Right ventricle myocardium inferior (tissue), 1 donor: ENCODE results near the gene RASA1. TPM values are rescaled to one million over a fixed set of nuclear protein-coding genes. Genes with fewer than 3 reads are reported as not detected.

Source experiments
- ATAC-seq: fragments of 200-7000 bp; cut with Tn5 transposase; one replicate; pipeline ENCODE4 v1.9.1; 2020; ENCODE audit warnings: mild to moderate bottlenecking, moderate library complexity
- DNase-seq: peaks from one replicate; pipeline ENCODE4 v3.0.0; 2021; ENCODE audit errors: missing footprints
- intact Hi-C: fragments of 100-400 bp; cut with DNase I; formaldehyde crosslinking; loops from one replicate; pipeline ENCODE4 v1.11.0; 2022
- total RNA-seq: library from RNA; stranded (reverse); fragmentation: NEBNext Ultra II Directional; extraction: Animal tissue kit (Norgen Biotek cat#: 25700); gene quantifications from one replicate; pipeline ENCODE4 v1.2.1, GENCODE V29; 2021
- donor health status: DM: no; HTN: yes; CAD: no; lungs with severe emphysema.

The RASA1 gene
- total RNA-seq, 1 donor from 2014 or later: 19.8 TPM

DNA sequence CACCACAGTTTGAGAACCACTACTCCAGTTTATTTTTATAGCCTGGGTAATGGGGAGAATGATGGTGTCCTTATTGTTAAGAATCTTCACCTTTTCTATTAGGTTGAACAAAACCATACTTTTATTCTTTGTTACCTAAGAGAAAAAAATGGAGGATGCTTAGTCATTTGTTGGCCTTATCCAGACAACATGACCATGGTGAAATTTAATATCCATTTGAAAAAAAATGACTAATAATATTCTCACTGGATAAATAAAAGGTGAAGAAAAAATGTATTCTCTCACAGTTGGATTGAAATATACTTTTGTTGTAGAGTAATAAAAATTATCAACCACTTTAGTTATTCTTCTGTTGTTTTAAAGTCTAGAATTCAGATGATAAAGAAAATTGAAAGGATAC lies 150.8 kb downstream of the RASA1 start:
- no peak for DNase-seq
- intact Hi-C loops: loop anchor here (10.0 kb wide), 1 partner anchor 1266 kb away; no protein-coding TSS in a partner anchor
- ATAC-seq: no peak

DNA sequence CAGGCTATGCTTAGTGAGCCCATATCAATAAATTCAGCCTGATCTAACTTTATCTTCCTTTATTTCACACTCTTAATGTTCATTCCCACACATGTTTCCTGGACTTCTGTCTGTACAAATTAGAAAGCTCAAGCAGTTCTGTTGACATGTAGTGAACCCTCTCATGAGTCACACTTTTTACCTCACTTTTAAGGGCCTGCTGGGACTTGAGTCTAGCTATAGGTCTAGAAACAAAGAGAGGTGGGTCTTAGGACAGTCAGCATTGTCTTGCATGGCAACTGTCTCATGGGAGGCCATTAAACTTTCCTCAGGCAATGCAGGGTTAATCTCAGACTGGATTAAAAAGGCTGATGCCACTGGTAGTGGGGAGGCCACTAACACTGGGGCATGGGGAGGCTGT lies 153.6 kb downstream of the RASA1 start:
- intact Hi-C loops: no loop called here
- DNase-seq (no peak), ATAC-seq (no peak)

DNA sequence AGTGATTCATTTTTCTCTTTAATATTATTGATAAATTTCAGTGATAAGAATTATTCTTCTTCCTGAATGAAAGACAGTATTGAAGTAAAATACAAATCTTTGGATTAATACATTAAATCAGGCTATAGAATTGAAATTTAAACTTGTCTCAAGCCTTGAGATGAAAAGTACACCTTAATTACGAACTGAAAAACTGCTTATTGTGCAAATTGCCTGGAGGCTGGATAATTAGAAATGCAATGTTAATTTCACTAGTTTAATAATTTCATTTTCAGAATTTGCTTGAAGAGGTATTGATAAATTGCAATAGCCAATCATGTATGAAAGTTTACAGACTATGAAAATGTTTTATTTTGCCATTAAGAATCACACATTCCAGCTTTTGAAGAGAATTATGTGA lies 156.1 kb downstream of the RASA1 start:
- ATAC-seq: no peak
- no peak for DNase-seq
- intact Hi-C loops: no loop called here

DNA sequence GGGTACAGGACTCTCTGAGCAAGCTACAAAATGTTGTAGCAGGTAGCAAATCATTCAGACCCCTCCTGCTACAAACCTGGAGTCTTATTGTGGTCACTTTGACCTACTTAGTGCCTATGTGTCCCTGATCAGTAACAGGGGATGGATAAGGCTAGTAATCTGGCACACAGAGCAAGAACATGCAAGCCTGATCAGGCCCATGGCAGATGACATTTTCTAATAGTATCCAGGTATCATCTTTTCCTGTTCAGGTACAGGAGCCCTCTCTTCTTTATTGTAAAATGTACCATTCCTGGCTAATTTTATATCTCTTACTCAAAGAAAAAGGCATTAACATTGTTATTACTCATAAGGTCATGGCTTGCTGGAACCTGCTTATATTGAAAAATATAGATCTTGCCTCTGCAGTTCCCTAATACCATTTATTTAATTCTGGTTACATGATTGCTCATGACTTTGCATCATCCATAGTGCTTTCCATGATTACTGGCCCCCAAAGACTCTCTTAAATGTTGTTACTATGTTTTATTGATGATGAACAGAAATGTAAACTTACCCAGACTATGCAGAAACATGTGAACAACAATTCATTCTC lies 163.3 kb downstream of the RASA1 start:
- DNase-seq (no peak), ATAC-seq (no peak)
- intact Hi-C loops: no loop called here

DNA sequence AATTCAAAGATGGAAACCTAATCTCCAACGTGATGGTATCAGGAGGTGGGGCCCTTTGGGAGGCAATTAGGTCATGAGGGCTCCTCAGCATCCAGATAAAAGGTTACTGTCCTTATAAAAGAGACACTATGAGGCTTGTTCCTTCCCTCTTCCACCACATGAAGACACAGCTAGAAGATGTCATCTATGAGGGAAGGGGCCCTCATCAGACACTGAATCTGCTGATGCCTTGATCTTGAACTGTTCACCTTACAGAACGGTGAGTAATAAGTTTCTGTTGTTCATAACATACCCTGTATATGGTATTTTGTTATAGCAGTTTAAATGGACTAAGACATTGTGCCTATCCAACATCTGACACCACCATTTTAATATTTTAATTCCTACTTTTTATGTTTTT lies 164.8 kb downstream of the RASA1 start:
- DNase-seq (no peak), ATAC-seq (no peak)
- intact Hi-C loops: no loop called here

DNA sequence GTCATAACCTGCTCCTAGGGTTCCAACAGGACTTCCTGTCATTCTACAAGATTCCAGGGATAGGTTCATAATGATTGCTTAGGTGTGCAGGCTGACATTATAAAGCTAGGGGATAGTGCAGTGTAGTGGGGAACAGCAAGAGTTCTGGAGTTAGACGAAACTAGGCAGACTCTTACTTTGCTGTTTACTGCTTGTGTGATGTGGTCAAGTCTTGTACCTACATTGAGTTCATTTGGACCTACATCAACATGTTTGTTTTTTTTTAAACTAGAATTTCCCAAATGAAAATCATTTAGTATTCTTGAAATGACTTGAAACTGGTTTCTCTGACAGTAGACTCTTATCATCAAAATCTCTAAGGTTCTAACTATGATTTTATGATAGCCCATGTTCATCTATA lies 166.3 kb downstream of the RASA1 start:
- DNase-seq (no peak), ATAC-seq (no peak)
- intact Hi-C loops: no loop called here

DNA sequence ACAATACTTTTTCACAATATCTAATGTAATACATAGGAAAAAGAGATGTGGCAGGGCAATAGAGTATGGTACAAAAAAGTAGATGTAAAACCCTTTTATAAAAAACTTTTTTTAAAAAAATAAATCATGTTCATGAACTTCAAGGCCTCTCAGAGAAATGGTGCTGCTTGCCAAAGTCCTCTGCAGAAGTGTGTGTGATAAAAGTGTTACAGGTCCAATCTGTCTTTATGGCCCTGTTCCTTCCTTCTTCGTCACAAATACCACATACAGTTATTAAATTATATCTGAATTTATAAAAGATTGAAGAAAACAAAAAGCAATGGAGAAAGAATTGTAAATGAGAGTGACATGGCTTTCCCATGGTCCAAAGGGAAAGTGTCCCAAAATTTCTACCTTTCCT lies 166.8 kb downstream of the RASA1 start:
- intact Hi-C loops: no loop called here
- ATAC-seq (no peak), DNase-seq (no peak)

DNA sequence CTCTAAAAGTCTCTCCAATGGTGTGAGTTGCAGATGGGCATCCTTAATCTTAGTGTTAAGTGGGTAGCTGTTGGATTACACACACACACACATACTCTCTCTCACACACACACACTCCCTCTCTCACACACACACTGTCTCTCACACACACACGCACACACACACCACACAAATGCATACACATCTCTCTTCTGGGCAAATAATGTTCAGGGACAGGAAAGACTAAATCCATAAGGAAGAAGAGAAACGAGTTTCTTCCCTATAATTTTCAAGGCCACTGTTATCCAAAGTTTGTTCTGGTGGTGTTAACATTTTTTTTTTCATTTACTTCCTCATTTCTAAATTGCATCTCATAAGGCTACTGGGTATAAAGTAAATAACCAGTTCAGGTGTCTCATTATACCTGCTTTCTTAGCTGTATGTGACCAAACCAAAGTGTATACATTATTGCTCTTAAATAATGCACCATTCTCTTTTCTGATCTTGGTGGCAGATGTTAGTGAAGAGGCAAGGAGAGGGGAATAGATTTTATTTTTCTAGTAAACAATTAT lies 167.5 kb downstream of the RASA1 start:
- DNase-seq (no peak), ATAC-seq (no peak)
- intact Hi-C loops: no loop called here

DNA sequence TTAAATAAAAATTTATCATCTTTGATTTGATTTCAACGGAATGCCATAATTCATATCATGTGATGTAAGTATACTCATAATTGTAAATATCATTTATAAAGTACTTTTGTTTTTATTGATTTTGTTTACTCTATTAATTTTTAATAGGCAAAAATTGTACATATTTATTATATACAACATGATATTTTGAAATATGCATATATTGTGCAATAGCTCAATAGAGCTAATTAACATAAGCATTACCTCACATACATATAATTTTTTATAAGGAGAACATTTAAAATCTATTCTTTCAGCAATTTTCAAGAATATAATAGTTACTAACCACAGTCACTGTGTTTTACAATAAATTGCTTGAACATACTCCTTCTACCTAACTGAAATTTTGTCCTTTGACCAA lies 170.0 kb downstream of the RASA1 start:
- ATAC-seq (no peak), DNase-seq (no peak)
- intact Hi-C loops: no loop called here

DNA sequence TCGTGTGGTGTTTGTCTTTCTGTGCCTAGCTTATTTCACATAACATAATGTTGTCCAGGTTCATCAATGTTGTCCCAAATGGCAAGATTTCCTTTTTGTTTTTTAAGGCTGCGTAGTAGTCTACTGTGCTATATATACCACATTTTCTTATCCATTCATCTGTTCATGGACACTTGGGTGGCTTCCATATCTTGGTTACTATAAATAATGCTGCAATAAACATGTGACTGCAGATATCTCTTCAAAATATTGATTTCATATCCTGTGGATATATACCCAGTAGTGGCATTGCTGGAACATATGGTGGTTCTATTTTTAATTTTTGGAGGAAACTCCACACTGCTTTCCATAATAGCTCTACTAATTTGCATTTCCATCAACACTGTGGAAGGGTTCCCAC lies 170.5 kb downstream of the RASA1 start:
- intact Hi-C loops: no loop called here
- DNase-seq (no peak), ATAC-seq (no peak)

Other genes with a start within 250 kb of the RASA1 start
- 18.4 TPM for gene CCNH, start 145.0 kb downstream of the RASA1 start, total RNA-seq